Stomach smooth muscle (tissue), 2 donors: ENCODE data around the gene GTPBP2.

Source experiments
- H3K27ac ChIP-seq: one replicate; pipeline ENCODE4 v1.7.0; 2013; ENCODE audit warnings: mild to moderate bottlenecking, low read length, inconsistent platforms
- H3K27me3 ChIP-seq, 2 donors: one replicate each; pipeline ENCODE4 v1.7.0; 2013; ENCODE audit warnings: low read length in 2 of 2; ENCODE audit not compliant: insufficient read depth in 2 of 2, control insufficient read depth in 1 of 2
- H3K36me3 ChIP-seq, 2 donors: one replicate each; pipeline ENCODE4 v1.7.0; 2013; ENCODE audit warnings: low read length in 2 of 2; ENCODE audit not compliant: control insufficient read depth in 2 of 2, insufficient read depth in 2 of 2
- H3K4me1 ChIP-seq: one replicate; pipeline ENCODE4 v1.7.0; 2013; ENCODE audit warnings: low read length; ENCODE audit not compliant: control insufficient read depth, insufficient read depth
- H3K4me3 ChIP-seq, 2 donors: one replicate each; pipeline ENCODE4 v1.7.0; 2013; ENCODE audit warnings: low read length in 2 of 2
- H3K9ac ChIP-seq, 2 donors: one replicate each; pipeline ENCODE4 v1.7.0; 2013; ENCODE audit warnings: low read length in 2 of 2, mild to moderate bottlenecking in 1 of 2
- H3K9me3 ChIP-seq, 2 donors: one replicate each; pipeline ENCODE4 v1.7.0; 2013; ENCODE audit warnings: low read length in 2 of 2; ENCODE audit not compliant: control insufficient read depth in 2 of 2
- donor health status: healthy.
- donor health status: Pancreatic carcinoma.

GTPBP2 gene, protein sequence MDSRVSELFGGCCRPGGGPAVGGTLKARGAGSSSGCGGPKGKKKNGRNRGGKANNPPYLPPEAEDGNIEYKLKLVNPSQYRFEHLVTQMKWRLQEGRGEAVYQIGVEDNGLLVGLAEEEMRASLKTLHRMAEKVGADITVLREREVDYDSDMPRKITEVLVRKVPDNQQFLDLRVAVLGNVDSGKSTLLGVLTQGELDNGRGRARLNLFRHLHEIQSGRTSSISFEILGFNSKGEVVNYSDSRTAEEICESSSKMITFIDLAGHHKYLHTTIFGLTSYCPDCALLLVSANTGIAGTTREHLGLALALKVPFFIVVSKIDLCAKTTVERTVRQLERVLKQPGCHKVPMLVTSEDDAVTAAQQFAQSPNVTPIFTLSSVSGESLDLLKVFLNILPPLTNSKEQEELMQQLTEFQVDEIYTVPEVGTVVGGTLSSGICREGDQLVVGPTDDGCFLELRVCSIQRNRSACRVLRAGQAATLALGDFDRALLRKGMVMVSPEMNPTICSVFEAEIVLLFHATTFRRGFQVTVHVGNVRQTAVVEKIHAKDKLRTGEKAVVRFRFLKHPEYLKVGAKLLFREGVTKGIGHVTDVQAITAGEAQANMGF

DNA sequence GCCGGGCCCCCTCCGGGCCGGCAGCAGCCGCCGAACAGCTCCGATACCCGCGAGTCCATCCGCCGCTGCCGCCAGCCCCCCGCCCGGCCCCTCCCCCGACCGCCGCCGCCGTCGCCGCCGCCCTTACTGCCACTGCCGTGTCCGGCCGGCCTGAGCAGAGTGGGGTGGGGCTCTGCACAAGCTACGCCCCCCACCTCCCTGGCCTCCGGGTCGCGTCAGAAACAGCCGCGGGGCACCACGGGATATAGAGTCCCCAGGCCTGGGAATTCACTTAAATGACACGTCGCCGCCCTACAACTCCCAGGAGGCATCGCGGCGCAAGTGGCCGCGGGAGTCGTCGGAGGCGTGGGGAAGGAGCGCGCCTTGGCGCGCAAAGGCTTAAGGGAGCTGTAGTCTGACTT lies at the start of gene GTPBP2:
GTPBP2 (minus strand) TSS at position 161 of the 401 bp plus-strand sequence; CDS start at position 59, 102 bp downstream.
- peaks cover 17 to 18% of the 10 kb centered on the region in 2 donors for H3K36me3 ChIP-seq
- peak within 1 kb of the TSS; percentile 90 to 97 for H3K4me3 ChIP-seq
- peak within 1 kb of the TSS; percentile 88 to 94 for H3K9ac ChIP-seq
- no peaks in the 10 kb centered on the region for H3K27me3 ChIP-seq
- H3K9me3 ChIP-seq, result no peaks in the 10 kb centered on the region
- H3K27ac ChIP-seq, result peak within 1 kb of the TSS; percentile 96
- H3K4me1 ChIP-seq, result peaks cover 27% of the 10 kb centered on the region

DNA sequence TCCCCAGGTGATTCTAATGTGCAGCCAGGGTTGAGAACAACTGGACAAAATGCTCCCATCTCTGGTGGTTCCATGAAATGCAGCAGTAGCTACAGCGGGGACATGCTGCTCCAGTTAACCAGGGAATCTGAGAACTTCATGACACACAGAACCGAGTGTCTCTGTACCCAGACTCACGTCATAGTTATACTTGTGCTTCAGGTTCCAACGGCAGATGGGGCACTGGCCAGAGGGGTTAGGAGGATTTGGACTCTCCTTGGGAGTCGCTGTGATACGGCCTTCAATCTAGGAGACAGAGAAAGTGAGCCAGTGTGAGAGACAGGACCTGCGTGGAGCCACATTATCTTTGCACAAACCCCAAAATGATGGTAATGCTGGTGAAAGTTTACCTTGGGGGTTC lies 49.3 kb upstream of the GTPBP2 start:
- Histone ChIP-seq H3K36me3 (peaks cover 63 to 64% of the 10 kb centered on the region in 2 donors), H3K27ac (no peak overlapping the region), H3K27me3 (no peaks in the 10 kb centered on the region), H3K4me3 (no peak overlapping the region), H3K4me1 (peaks cover 7% of the 10 kb centered on the region), H3K9ac (no peak overlapping the region), H3K9me3 (no peaks in the 10 kb centered on the region)

DNA sequence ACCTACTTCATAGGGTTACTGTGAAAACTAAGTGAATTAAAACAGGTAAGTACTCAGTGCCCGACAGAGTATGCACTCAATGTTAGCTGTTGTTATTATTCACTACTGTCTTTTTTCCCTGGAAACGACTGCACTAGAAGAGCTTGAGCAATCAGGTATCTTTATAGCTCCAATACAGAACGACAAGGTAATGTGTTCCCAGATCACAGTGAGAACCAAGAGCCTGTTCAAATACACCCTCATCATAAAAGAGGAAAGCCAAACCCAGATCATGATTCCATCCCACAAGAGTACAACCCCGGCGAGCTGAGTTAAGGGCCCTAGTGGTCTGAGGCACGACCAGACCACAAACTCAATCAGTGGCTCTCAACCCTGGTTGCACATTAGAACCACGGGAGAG lies 48.7 kb upstream of the GTPBP2 start:
- H3K27me3 ChIP-seq, result no peaks in the 10 kb centered on the region
- H3K27ac ChIP-seq, result no peak overlapping the region
- peaks cover 63 to 64% of the 10 kb centered on the region in 2 donors for H3K36me3 ChIP-seq
- peaks cover 13% of the 10 kb centered on the region for H3K4me1 ChIP-seq
- no peak overlapping the region for H3K4me3 ChIP-seq
- H3K9me3 ChIP-seq, result no peaks in the 10 kb centered on the region
- no peak overlapping the region for H3K9ac ChIP-seq

DNA sequence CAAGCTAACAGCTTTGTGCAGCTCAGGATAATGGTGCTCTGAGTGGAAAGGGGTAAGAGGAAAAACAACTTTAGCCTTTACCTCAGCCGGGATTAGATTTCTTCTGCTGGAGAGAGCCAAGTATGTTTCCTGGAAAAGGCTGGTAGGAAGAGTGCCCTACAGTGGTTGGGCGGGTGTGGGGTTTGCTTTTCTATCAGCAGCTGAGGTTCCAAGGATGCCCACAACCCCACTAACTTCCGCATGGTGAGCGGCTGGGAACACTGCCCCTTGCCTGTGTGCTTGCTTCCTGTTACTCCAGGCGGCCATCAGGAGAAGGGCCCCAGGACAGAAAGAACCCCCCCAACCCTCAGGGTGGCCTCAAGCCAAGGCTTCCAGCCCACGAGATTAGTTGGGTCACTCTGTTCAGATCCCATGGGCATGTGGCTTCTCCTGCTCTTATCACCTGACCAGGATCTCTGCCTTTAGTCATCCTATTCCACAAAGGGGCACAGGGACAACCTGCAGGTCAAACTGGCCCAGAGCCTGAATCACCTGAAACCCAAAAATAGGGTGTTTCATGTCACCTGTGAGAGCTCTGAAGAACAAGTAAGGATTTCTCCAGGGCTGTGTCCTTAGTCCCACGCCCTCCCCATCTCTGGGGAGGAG lies 48.0 kb upstream of the GTPBP2 start:
- no peak overlapping the region for H3K4me3 ChIP-seq
- H3K27me3 ChIP-seq, result no peaks in the 10 kb centered on the region
- H3K9ac ChIP-seq, result no peak overlapping the region
- H3K4me1 ChIP-seq, result peaks cover 20% of the 10 kb centered on the region
- no peak overlapping the region for H3K27ac ChIP-seq
- peaks cover 62 to 63% of the 10 kb centered on the region in 2 donors for H3K36me3 ChIP-seq
- H3K9me3 ChIP-seq, result no peaks in the 10 kb centered on the region

DNA sequence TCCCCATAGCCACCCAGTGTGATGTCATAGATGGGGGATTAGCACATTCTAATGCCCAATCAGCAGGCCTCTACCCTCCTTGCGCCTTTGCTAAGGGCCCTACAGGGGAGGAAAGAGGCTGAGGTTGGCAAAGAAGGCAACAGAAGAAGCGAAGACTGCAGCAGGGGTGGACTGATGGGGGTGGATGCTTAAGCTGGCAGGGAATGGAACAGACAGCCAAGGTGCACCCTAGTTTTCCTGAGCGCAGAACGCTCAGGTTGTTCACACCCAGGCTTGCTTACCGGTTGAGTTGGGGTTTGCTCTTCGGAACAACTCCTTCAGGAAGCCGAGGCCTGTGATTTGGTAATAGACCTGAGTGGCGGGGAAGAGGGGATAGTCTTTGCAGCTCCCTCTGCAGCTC lies 45.9 kb upstream of the GTPBP2 start:
- H3K27ac ChIP-seq, result no peak overlapping the region
- H3K9me3 ChIP-seq, result no peaks in the 10 kb centered on the region
- no peak overlapping the region for H3K9ac ChIP-seq
- peaks cover 62 to 63% of the 10 kb centered on the region in 2 donors for H3K36me3 ChIP-seq
- H3K4me3 ChIP-seq, result no peak overlapping the region
- no peaks in the 10 kb centered on the region for H3K27me3 ChIP-seq
- peaks cover 38% of the 10 kb centered on the region for H3K4me1 ChIP-seq

DNA sequence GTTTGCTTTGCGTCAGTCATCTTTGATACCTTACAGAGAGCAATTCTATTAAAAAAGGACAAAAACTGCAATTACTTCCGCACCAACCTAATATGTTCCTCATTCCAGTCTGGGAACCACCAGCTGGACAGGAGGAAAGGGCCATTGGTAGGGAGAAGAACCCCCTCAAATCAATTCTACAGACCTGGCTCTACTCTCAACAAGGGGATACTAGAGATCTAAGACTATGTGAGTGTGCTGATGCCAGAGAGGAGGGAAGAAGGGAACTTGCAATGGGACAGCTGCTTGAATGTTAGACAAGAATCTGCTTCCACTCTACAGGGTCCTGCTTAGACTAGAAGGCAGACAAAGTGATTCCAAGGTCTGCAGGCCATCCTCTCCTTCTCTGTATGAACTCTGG lies 45.2 kb upstream of the GTPBP2 start:
- Histone ChIP-seq H3K9me3 (no peaks in the 10 kb centered on the region), H3K4me3 (no peak overlapping the region), H3K27me3 (no peaks in the 10 kb centered on the region), H3K4me1 (peaks cover 44% of the 10 kb centered on the region), H3K36me3 (peaks cover 57 to 58% of the 10 kb centered on the region in 2 donors), H3K27ac (no peak overlapping the region), H3K9ac (no peak overlapping the region)

DNA sequence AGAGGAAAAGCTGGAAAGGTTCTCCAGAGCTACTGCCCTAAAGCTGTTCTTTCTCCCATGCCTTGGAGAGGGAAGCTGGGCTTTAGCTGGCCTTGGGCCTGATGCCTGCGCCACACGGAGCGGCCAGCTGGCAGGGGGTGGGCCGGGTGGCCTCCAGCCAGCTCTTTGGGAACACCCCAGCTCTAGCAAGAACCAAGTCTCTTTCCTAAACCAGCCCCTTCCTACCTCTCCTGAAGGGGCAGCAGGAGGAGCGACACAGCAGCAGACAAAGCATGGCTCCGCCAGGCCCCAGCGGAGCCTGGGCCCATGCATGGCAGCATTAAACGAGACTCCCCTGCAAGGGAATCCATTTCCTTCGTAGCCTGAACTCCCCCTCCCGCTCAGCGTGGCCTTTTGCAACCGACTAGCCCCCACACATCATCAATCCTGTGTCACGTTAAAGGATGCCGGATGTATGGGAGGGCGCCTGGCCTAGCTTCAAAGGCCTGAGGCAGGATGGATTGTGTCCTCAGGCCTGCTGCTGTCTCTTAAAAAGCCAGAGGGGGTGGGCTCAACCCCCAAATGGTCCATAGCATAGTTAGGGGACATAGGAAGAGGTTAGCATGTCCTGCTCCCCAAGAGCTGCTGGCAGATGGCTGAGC lies 44.5 kb upstream of the GTPBP2 start:
- Histone ChIP-seq H3K27ac (peak overlapping the region; percentile 41), H3K4me1 (peaks cover 51% of the 10 kb centered on the region), H3K36me3 (peaks cover 55 to 56% of the 10 kb centered on the region in 2 donors), H3K4me3 (no peak overlapping the region), H3K27me3 (no peaks in the 10 kb centered on the region), H3K9ac (no peak overlapping the region), H3K9me3 (no peaks in the 10 kb centered on the region)

DNA sequence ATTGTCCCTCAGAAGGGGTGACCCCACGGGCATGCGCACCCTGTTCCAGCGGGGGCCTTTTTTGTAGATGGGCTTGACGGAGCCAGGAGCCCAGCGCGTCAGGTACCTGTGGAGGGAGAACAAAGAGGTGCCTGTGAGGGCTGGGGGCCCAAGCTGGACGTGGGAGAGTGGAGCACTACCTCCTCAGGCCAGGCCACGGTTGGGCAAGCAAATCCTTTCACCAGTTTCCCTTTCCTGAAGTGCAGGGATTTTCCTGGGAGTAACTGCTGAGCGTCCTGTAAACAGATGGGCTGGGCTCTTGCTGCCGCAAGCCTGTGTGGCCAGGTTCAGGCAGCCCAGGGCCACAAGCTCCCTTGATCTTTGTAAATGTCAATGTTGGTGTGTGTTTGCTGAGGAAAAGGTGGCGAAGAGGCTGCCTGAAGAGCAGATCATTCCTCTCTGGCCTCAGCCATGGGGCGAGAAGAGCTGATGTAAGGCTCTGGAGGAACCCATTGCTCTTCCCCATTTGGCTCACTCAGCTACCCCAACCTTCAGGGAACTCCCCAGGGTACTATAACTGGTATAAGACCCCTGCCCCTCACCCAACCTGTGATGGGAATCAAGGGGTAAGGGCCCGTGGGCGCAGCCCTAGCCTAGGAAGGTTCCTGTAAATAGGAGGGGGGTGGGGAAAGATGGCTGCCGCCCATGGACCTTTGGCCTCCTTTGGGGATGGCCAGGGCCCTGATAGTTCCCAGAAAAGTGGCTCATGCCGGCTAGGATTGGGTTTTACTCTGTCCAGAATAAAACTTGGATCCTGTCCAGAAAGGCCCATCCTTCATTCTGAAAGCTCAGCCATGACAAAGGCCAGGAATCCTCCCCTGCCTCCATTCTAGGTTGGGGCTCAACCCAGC lies 43.0 kb upstream of the GTPBP2 start:
- peaks cover 40 to 42% of the 10 kb centered on the region in 2 donors for H3K36me3 ChIP-seq
- no peak overlapping the region for H3K4me3 ChIP-seq
- H3K9me3 ChIP-seq, result no peaks in the 10 kb centered on the region
- H3K27ac ChIP-seq, result peak overlapping the region; percentile 53
- H3K9ac ChIP-seq, result no peak overlapping the region
- H3K4me1 ChIP-seq, result peaks cover 67% of the 10 kb centered on the region
- H3K27me3 ChIP-seq, result no peaks in the 10 kb centered on the region

DNA sequence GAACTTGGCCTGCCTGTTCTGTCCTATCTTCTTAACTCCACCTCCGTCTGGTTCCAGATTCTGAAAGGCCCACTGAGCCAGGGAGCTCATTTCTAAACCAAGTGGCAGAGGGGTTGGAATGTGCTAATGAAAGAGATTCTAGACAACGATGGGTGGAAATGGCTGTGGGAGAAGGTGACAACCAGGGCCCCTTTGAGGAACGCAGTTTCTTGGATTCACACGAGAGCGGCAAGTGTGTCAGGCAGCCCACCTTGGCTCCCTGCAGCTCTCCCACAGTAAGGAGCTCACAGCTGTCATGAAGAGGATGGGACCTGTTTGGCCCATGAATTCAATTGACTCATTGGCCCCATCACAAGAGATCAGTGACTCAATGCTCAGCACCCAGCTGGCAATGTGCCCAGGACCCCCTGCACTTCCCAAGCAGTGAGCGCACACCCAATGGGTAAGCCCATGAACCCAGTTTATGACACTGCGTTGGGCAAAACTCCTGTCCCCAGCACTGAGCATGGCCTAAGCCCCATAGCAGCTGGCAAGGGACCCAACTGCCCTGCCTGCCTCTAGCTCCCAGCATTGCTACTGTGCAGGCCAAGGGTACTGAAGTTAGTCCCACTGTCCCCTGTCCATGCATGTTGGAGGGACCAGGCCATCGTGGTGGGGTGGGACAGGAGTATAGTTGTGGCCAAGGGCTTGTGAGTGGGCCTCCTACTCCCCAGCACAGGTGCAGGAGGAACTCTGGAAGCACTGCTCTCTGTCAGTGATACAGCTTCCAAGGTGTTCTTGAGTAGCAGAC lies 42.1 kb upstream of the GTPBP2 start:
- H3K4me1 ChIP-seq, result peaks cover 67% of the 10 kb centered on the region

More for the DNA sequence above, 42.1 kb upstream of the GTPBP2 start:
- Histone ChIP-seq H3K36me3 (peaks cover 31 to 33% of the 10 kb centered on the region in 2 donors), H3K9ac (no peak overlapping the region), H3K9me3 (no peaks in the 10 kb centered on the region), H3K4me3 (no peak overlapping the region), H3K27me3 (no peaks in the 10 kb centered on the region), H3K27ac (peak overlapping the region; percentile 53)
